OCI-LY7 (cell line): Measurements from ENCODE around the gene MTUS2. TPM values are rescaled to one million over a fixed set of nuclear protein-coding genes. Genes with fewer than 3 reads are reported as not detected.

Source experiments
- BruUV-seq: library from RNA; stranded (reverse); fragments of 400-500 nt; replicated peaks from 2 replicates; lab custom pipeline; 2021; lab: Mats Ljungman, UMichigan
- CTCF ChIA-PET: fragments of 300-600 bp; sonication (Branson Sonifier 250); formaldehyde crosslinking; loops from one replicate; lab custom pipeline; 2022; ENCODE audit warnings: antibody characterized with exemption; ENCODE audit not compliant: unreplicated experiment; lab: Charles Lee
- POLR2A ChIA-PET: fragments of 300-600 bp; sonication (Branson Sonifier 250); formaldehyde crosslinking; loops from one replicate; lab custom pipeline; 2022; ENCODE audit warnings: antibody characterized with exemption; lab: Charles Lee
- DNase-seq: peaks from one replicate; pipeline ENCODE4 v3.0.0-alpha.2; 2015; ENCODE audit warnings: low spot score
- H2AFZ ChIP-seq: fragments of 200-600 bp; sonication (generic), shearing (Covaris generic); 2 replicates; pipeline ENCODE4 v1.6.1; 2014; ENCODE audit warnings: mild to moderate bottlenecking, antibody characterized with exemption, low read length, moderate library complexity
- H3K27ac ChIP-seq: fragments of 200-600 bp; sonication (generic); 2 replicates; pipeline ENCODE4 v1.5.1; 2014; ENCODE audit warnings: mixed run types, low read depth, mild to moderate bottlenecking, moderate library complexity, low read length, inconsistent platforms; ENCODE audit not compliant: poor library complexity, severe bottlenecking
- H3K36me3 ChIP-seq: fragments of 200-600 bp; sonication (generic); 2 replicates; pipeline ENCODE4 v1.6.1; 2014; ENCODE audit warnings: mild to moderate bottlenecking, antibody characterized with exemption, low read length, moderate library complexity, mixed read lengths; ENCODE audit not compliant: insufficient read depth
- H3K4me1 ChIP-seq: fragments of 200-600 bp; sonication (generic); 2 replicates; pipeline ENCODE4 v1.5.1; 2014; ENCODE audit warnings: mild to moderate bottlenecking, low read length; ENCODE audit not compliant: insufficient read depth, poor library complexity, severe bottlenecking
- H3K4me2 ChIP-seq: fragments of 200-600 bp; sonication (generic); 2 replicates; pipeline ENCODE4 v1.6.1; 2014; ENCODE audit warnings: mild to moderate bottlenecking, low read length
- H3K4me3 ChIP-seq: fragments of 200-600 bp; sonication (generic); 2 replicates; pipeline ENCODE4 v1.5.1; 2014; ENCODE audit warnings: mild to moderate bottlenecking, low read depth, low read length; ENCODE audit not compliant: poor library complexity, severe bottlenecking
- H3K79me2 ChIP-seq: fragments of 200-600 bp; sonication (generic); 2 replicates; pipeline ENCODE4 v1.6.1; 2016; ENCODE audit warnings: low read depth, mild to moderate bottlenecking, low read length, moderate library complexity, mixed read lengths; ENCODE audit not compliant: insufficient read depth
- H3K9me2 ChIP-seq: fragments of 200-600 bp; sonication (generic); 2 replicates; pipeline ENCODE4 v1.6.1; 2016; ENCODE audit warnings: mild to moderate bottlenecking, low read length, mixed read lengths; ENCODE audit not compliant: insufficient read depth
- H3K9me3 ChIP-seq: fragments of 200-600 bp; sonication (generic); 2 replicates; pipeline ENCODE4 v1.6.1; 2014; ENCODE audit warnings: mild to moderate bottlenecking, mixed run types, low read length, mixed read lengths
- H4K20me1 ChIP-seq: fragments of 200-600 bp; sonication (generic); 2 replicates; pipeline ENCODE4 v1.6.1; 2014; ENCODE audit warnings: mild to moderate bottlenecking, antibody characterized with exemption, low read length, moderate library complexity, mixed read lengths; ENCODE audit not compliant: insufficient read depth
- CTCF ChIP-seq: fragments of 200-600 bp; sonication (generic); conservative IDR thresholded peaks from 2 replicates; pipeline ENCODE4 v1.5.1; 2014; ENCODE audit warnings: mild to moderate bottlenecking, antibody characterized with exemption, low read length, moderate library complexity, mixed read lengths
- EZH2phosphoT487 ChIP-seq: fragments of 200-600 bp; sonication (generic); IDR thresholded peaks from 2 replicates; pipeline ENCODE4 v1.6.1; 2018; ENCODE audit warnings: low read depth, borderline replicate concordance, mild to moderate bottlenecking, mixed run types, antibody characterized with exemption, low read length, moderate library complexity, mixed read lengths
- intact Hi-C: fragments of 100-400 bp; cut with micrococcal nuclease; formaldehyde crosslinking; loops from one replicate; pipeline ENCODE4 v1.10.0; 2022; ENCODE audit not compliant: unreplicated experiment
- total RNA-seq, 2 experiments: library from RNA; depleted of rRNA in 1 of 2; stranded (reverse); fragments of >200 nt in 1 of 2; shearing (Covaris generic) in 1 of 2; gene quantifications; 2 replicates each; pipeline ENCODE4 v1.2.3, GENCODE V29; 2014 to 2022

MTUS2 gene
- total RNA-seq, 2 experiments from 2014 or later = 0.16 to 9.8 TPM

GRCh38 chr13:29046588-29046987 lies 226.4 kb downstream of the MTUS2 start:
- Histone ChIP-seq H3K36me3 (no peaks in the 10 kb centered on the region), H3K4me2 (no peak overlapping the region), H3K4me3 (no peak overlapping the region), H3K27ac (no peak overlapping the region), H3K4me1 (no peaks in the 10 kb centered on the region), H3K9me2 (no peaks in the 10 kb centered on the region), H3K79me2 (no peaks in the 10 kb centered on the region), H2AFZ (no peak overlapping the region), H3K9me3 (no peaks in the 10 kb centered on the region), H4K20me1 (no peaks in the 10 kb centered on the region)
- no TSS peak for BruUV-seq
- DNase-seq = no peak
- ChIA-PET POLR2A (interaction anchor here (0.6 kb wide), 1 partner anchor 218 kb away, joined by 3 read pairs; no protein-coding TSS in a partner anchor), CTCF (no interaction called here)
- intact Hi-C loops = no loop called here
- TF ChIP-seq CTCF = no peak
- no peak for TF ChIP-seq EZH2phosphoT487

- CTCF ChIA-PET = no interaction called here
- DNase-seq = no peak
- intact Hi-C loops = no loop called here
- H3K4me3 ChIP-seq = no peak overlapping the region
- no peak overlapping the region for H3K27ac ChIP-seq
- no peaks in the 10 kb centered on the region for H3K79me2 ChIP-seq
- no peaks in the 10 kb centered on the region for H3K4me1 ChIP-seq
- H2AFZ ChIP-seq = no peak overlapping the region
- no peaks in the 10 kb centered on the region for H4K20me1 ChIP-seq
- H3K9me2 ChIP-seq = no peaks in the 10 kb centered on the region
- TF ChIP-seq CTCF = no peak
- no peak for TF ChIP-seq EZH2phosphoT487
- POLR2A ChIA-PET = interaction anchor here (1.2 kb wide), 1 partner anchor 209 kb away, joined by 3 read pairs; no protein-coding TSS in a partner anchor
- no peaks in the 10 kb centered on the region for H3K36me3 ChIP-seq
- BruUV-seq = no TSS peak
- H3K4me2 ChIP-seq = no peak overlapping the region
- H3K9me3 ChIP-seq = no peaks in the 10 kb centered on the region
Measured at GRCh38 chr13:29049524-29049923, 229.4 kb downstream of the MTUS2 start.

GRCh38 chr13:29050719-29051118 lies 230.6 kb downstream of the MTUS2 start:
- CTCF ChIA-PET = no interaction called here
- no peaks in the 10 kb centered on the region for H3K4me1 ChIP-seq
- no peaks in the 10 kb centered on the region for H3K79me2 ChIP-seq
- H3K4me3 ChIP-seq = no peak overlapping the region
- H3K27ac ChIP-seq = no peak overlapping the region
- TF ChIP-seq CTCF (no peak), EZH2phosphoT487 (no peak)
- intact Hi-C loops = no loop called here
- H3K9me2 ChIP-seq = no peaks in the 10 kb centered on the region
- H3K9me3 ChIP-seq = no peaks in the 10 kb centered on the region
- H2AFZ ChIP-seq = no peak overlapping the region
- no peak for DNase-seq
- no peaks in the 10 kb centered on the region for H3K36me3 ChIP-seq
- POLR2A ChIA-PET = interaction anchor here (1.2 kb wide), 1 partner anchor 210 kb away, joined by 3 read pairs; no protein-coding TSS in a partner anchor
- H4K20me1 ChIP-seq = no peaks in the 10 kb centered on the region
- H3K4me2 ChIP-seq = no peak overlapping the region
- BruUV-seq = no TSS peak
